Mammary epithelial cell (primary cell): Measurements from ENCODE around the gene SLC9C1.

Source experiments
- CTCF ChIP-seq, 2 donors: IDR thresholded peaks in 1 of 2; conservative IDR thresholded peaks in 1 of 2; 2 replicates each; pipeline ENCODE4 v1.5.1; 2011 to 2012; ENCODE audit warnings: inconsistent platforms in 2 of 2, low read length in 2 of 2, mild to moderate bottlenecking in 2 of 2, control low read depth in 1 of 2, low read depth in 1 of 2; ENCODE audit not compliant: insufficient read depth in 1 of 2; ENCODE audit errors: extremely low read depth in 1 of 2
- EZH2 ChIP-seq: IDR thresholded peaks from 2 replicates; pipeline ENCODE4 v1.6.1; 2012; ENCODE audit warnings: low read length, inconsistent platforms, borderline replicate concordance

GRCh38 chr3:112130638-112130993 is 163.4 kb downstream of the SLC9C1 start:
- TF ChIP-seq EZH2 (no peak), CTCF (conservative IDR thresholded peaks at IDR 0.05 in 1 of 2, IDR thresholded peaks at IDR 0.05 in 1 of 2; ENCODE audit: extremely low read depth in 1 of 2, insufficient read depth in 1 of 2, low read depth in 1 of 2, low read length in 2 of 2) (no peak)
